Breast epithelium (tissue), 4 donors: Measurements from ENCODE around the gene GLIS1. TPM values are rescaled to one million over a fixed set of nuclear protein-coding genes. Genes with fewer than 3 reads are reported as not detected.
"Not testable (repeated sequence)": the region's sequence is repeated elsewhere in the genome, so short reads cannot be mapped to it uniquely, and the experiment has no call there.

Experiments used
- DNase-seq, 2 donors: peaks; one replicate each; pipeline ENCODE4 v3.0.0-alpha.2; 2019; ENCODE audit warnings: low spot score in 2 of 2
- H3K27ac ChIP-seq, 2 donors: fragments of 200-600 bp; sonication (generic) in 1 of 2; one replicate each; pipeline ENCODE4 v1.5.1; 2016 to 2019; ENCODE audit warnings: mild to moderate bottlenecking in 1 of 2
- H3K27me3 ChIP-seq, 2 donors: fragments of 200-600 bp; sonication (generic) in 1 of 2; one replicate each; pipeline versions ENCODE4 v1.5.1 to v1.6.0; 2017 to 2019; ENCODE audit warnings: control low read depth in 1 of 2, mild to moderate bottlenecking in 1 of 2
- H3K36me3 ChIP-seq: fragments of 200-600 bp; one replicate; pipeline ENCODE4 v1.5.1; 2019
- H3K4me1 ChIP-seq, 2 donors: fragments of 200-600 bp; sonication (generic); one replicate each; pipeline ENCODE4 v1.5.1; 2016 to 2019; ENCODE audit warnings: control low read depth in 1 of 2
- H3K4me3 ChIP-seq, 3 donors: fragments of 200-600 bp; sonication (generic); 1 replicate in 2 of 3; 2 replicates in 1 of 3; pipeline ENCODE4 v1.5.1; 2016 to 2019; ENCODE audit warnings: mild to moderate bottlenecking in 3 of 3, moderate library complexity in 2 of 3
- H3K9me3 ChIP-seq, 2 donors: fragments of 200-600 bp; sonication (generic) in 1 of 2; one replicate each; pipeline ENCODE4 v1.5.1; 2016 to 2019; ENCODE audit warnings: control low read depth in 1 of 2
- POLR2A ChIP-seq: fragments of 450-650 bp; IDR thresholded peaks from one replicate; pipeline ENCODE4 v1.6.1; 2016; ENCODE audit warnings: antibody characterized with exemption, mild to moderate bottlenecking, moderate library complexity
- POLR2AphosphoS5 ChIP-seq, 3 donors: sonication (generic); formaldehyde crosslinking; IDR thresholded peaks; one replicate each; pipeline ENCODE4 v1.6.1; 2017; ENCODE audit warnings: antibody characterized with exemption in 3 of 3
- intact Hi-C: fragments of 100-400 bp; cut with DNase I; formaldehyde crosslinking; loops from one replicate; pipeline ENCODE4 v1.15.1; 2023; ENCODE audit warnings: low total_unique reads
- total RNA-seq, 3 donors: library from RNA; depleted of rRNA; stranded (reverse); fragments of >200 nt; gene quantifications; one replicate each; pipeline ENCODE4 v1.1.0, GENCODE V29; 2016
- TF ChIP-seq, protein P1 (sequence below), 3 donors: fragments of 450-650 bp; IDR thresholded peaks; one replicate each; pipeline ENCODE4 v1.5.1; 2016 to 2017; ENCODE audit warnings: antibody characterized with exemption in 3 of 3, mild to moderate bottlenecking in 3 of 3, moderate library complexity in 3 of 3

The GLIS1 gene
- total RNA-seq, 3 donors from 2014 or later = 0.16 to 2.0 (median 0.59) TPM

DNA sequence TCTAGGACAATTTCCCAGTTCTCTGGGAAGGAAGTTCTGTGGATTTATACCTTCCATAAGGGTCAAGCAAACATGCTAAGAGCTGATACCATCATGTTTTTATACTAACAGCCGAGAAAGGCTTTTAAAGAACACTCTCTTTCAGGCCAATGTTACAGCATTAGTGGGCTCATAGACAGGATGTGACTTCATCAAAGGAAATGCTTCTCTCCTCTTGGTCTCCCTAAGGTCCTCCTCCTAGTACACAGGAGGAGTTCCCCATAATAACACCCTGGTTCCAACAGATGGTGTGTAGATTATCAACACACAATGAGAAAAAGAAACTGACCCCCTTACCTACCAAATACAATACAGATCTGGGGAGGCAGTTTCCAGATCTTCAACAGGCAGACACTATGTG is 26.7 kb upstream of the GLIS1 start:
- Histone ChIP-seq H3K4me3 (no peak overlapping the region), H3K27ac (no peak overlapping the region), H3K4me1 (no peaks in the 10 kb centered on the region), H3K27me3 (no peaks in the 10 kb centered on the region), H3K36me3 (no peaks in the 10 kb centered on the region), H3K9me3 (no peaks in the 10 kb centered on the region)
- intact Hi-C loops = no loop called here
- no peak for DNase-seq
- no peak for TF ChIP-seq POLR2A
- TF ChIP-seq, protein P1, sequence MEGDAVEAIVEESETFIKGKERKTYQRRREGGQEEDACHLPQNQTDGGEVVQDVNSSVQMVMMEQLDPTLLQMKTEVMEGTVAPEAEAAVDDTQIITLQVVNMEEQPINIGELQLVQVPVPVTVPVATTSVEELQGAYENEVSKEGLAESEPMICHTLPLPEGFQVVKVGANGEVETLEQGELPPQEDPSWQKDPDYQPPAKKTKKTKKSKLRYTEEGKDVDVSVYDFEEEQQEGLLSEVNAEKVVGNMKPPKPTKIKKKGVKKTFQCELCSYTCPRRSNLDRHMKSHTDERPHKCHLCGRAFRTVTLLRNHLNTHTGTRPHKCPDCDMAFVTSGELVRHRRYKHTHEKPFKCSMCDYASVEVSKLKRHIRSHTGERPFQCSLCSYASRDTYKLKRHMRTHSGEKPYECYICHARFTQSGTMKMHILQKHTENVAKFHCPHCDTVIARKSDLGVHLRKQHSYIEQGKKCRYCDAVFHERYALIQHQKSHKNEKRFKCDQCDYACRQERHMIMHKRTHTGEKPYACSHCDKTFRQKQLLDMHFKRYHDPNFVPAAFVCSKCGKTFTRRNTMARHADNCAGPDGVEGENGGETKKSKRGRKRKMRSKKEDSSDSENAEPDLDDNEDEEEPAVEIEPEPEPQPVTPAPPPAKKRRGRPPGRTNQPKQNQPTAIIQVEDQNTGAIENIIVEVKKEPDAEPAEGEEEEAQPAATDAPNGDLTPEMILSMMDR (IDR thresholded peaks at IDR 0.05) = no peak
- no peak for TF ChIP-seq POLR2AphosphoS5 (IDR thresholded peaks at IDR 0.05)

- intact Hi-C loops = no loop called here
- H3K4me3 ChIP-seq = no peak overlapping the region
- H3K9me3 ChIP-seq = no peaks in the 10 kb centered on the region
- no peaks in the 10 kb centered on the region for H3K4me1 ChIP-seq
- no peak for DNase-seq
- no peaks in the 10 kb centered on the region for H3K36me3 ChIP-seq
- H3K27ac ChIP-seq = no peak overlapping the region
- H3K27me3 ChIP-seq = no peaks in the 10 kb centered on the region
- TF ChIP-seq, protein P1 (IDR thresholded peaks at IDR 0.05) = no peak
- no peak for TF ChIP-seq POLR2A
- no peak for TF ChIP-seq POLR2AphosphoS5 (IDR thresholded peaks at IDR 0.05)
These were observed 24.9 kb upstream of the GLIS1 start for GRCh38 chr1:53763911-53764310.

DNA sequence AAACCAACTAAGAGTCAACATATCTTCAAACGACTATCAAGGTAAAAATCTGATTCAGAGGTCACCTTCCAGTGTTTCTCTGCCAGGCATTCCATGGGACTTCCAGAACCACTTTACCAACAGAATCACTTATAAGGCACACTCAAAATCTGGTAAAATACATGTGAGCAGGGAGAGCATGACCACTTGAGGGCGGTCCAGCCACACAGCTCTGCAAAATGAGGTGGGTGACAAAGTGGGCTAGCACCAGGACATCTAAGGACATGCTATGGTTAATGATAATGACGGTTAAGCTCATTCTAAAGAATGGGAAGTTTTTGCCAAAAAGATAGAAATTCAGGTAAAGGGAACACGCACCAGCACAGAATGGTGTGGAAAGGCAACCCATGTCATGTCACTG is 24.5 kb upstream of the GLIS1 start:
- no peaks in the 10 kb centered on the region for H3K27me3 ChIP-seq
- no peak overlapping the region for H3K4me3 ChIP-seq
- DNase-seq = no peak
- TF ChIP-seq POLR2A = no peak
- no peak for TF ChIP-seq POLR2AphosphoS5 (IDR thresholded peaks at IDR 0.05)
- TF ChIP-seq, protein P1 (IDR thresholded peaks at IDR 0.05) = no peak
- H3K27ac ChIP-seq = no peak overlapping the region
- no peaks in the 10 kb centered on the region for H3K36me3 ChIP-seq
- H3K4me1 ChIP-seq = no peaks in the 10 kb centered on the region
- intact Hi-C loops = no loop called here
- H3K9me3 ChIP-seq = no peaks in the 10 kb centered on the region

GRCh38 chr1:53760497-53760896 is 21.5 kb upstream of the GLIS1 start:
- intact Hi-C loops, H3K4me3 ChIP-seq, H3K9me3 ChIP-seq, DNase-seq, H3K27me3 ChIP-seq, H3K27ac ChIP-seq, H3K4me1 ChIP-seq, H3K36me3 ChIP-seq: not testable (repeated sequence)

GRCh38 chr1:53755874-53756273 is 16.9 kb upstream of the GLIS1 start:
- H3K36me3 ChIP-seq = no peaks in the 10 kb centered on the region
- no peak overlapping the region for H3K4me3 ChIP-seq
- H3K9me3 ChIP-seq = no peaks in the 10 kb centered on the region
- DNase-seq = no peak
- TF ChIP-seq, protein P1 (IDR thresholded peaks at IDR 0.05) = no peak
- TF ChIP-seq POLR2AphosphoS5 (IDR thresholded peaks at IDR 0.05) = no peak
- no peak for TF ChIP-seq POLR2A
- no peak overlapping the region for H3K27ac ChIP-seq
- H3K27me3 ChIP-seq = no peaks in the 10 kb centered on the region
- H3K4me1 ChIP-seq = no peaks in the 10 kb centered on the region
- intact Hi-C loops = no loop called here
